Cardiac fibroblast (primary cell): ENCODE results near the gene EIF2S2.
A peak's percentile ranks its signal among the peaks of the same experiment; 100 is the strongest.
"Not testable (repeated sequence)": the region's sequence is repeated elsewhere in the genome, so short reads cannot be mapped to it uniquely, and the experiment has no call there.

Source experiments
- DNase-seq, 2 donors: peaks; one replicate each; pipeline versions ENCODE4 v3.0.0 to v3.0.0-alpha.2; 2010; ENCODE audit warnings: low read depth in 2 of 2
- H3K4me3 ChIP-seq, 2 donors: replicated peaks in 1 of 2; 1 replicate in 1 of 2; 2 replicates in 1 of 2; pipeline ENCODE4 v1.5.1; 2011; ENCODE audit warnings: low read depth in 2 of 2, low read length in 2 of 2, mild to moderate bottlenecking in 2 of 2, moderate library complexity in 1 of 2
- CTCF ChIP-seq: IDR thresholded peaks from one replicate; pipeline ENCODE4 v1.5.1; 2011; ENCODE audit warnings: low read depth, mild to moderate bottlenecking, low read length, inconsistent platforms

EIF2S2 gene

GRCh38 chr20:34142121-34142520 is 30.1 kb upstream of the EIF2S2 start:
- TF ChIP-seq CTCF = no peak
- no peak overlapping the region for H3K4me3 ChIP-seq
- no peak for DNase-seq

- no peak overlapping the region for H3K4me3 ChIP-seq
- no peak for TF ChIP-seq CTCF
- no peak for DNase-seq
These were observed 29.2 kb upstream of the EIF2S2 start for GRCh38 chr20:34141293-34141692.

- not testable (repeated sequence) for DNase-seq, H3K4me3 ChIP-seq
These were observed 23.7 kb upstream of the EIF2S2 start for GRCh38 chr20:34135525-34136275.

GRCh38 chr20:34133365-34133860 is 21.4 kb upstream of the EIF2S2 start:
- H3K4me3 ChIP-seq, DNase-seq: not testable (repeated sequence)

GRCh38 chr20:34132943-34133342 is 20.9 kb upstream of the EIF2S2 start:
- H3K4me3 ChIP-seq, DNase-seq: not testable (repeated sequence)

- H3K4me3 ChIP-seq, DNase-seq: not testable (repeated sequence)
These were observed 20.4 kb upstream of the EIF2S2 start for GRCh38 chr20:34132491-34132890.

- H3K4me3 ChIP-seq = no peak overlapping the region
- no peak for TF ChIP-seq CTCF
- no peak for DNase-seq
These were observed 19.4 kb upstream of the EIF2S2 start for GRCh38 chr20:34131491-34131890.

- peak; percentile 82 for DNase-seq
- no peak overlapping the region for H3K4me3 ChIP-seq
- peak; percentile 71 for TF ChIP-seq CTCF
These were observed 17.6 kb upstream of the EIF2S2 start for GRCh38 chr20:34129518-34130162.

GRCh38 chr20:34127792-34128191 is 15.7 kb upstream of the EIF2S2 start:
- TF ChIP-seq CTCF = no peak
- H3K4me3 ChIP-seq = no peak overlapping the region
- DNase-seq = no peak
